Skin epidermis (tissue), 12 donors: Measurements from ENCODE around the gene SERINC4.

Experiments
- H3K27ac ChIP-seq, 21 experiments: fragments of 200-600 bp; sonication (generic) in 11 of 21; one replicate each; pipeline ENCODE4 v1.5.0; 2020; ENCODE audit warnings: mild to moderate bottlenecking in 3 of 21, inconsistent platforms in 2 of 21, moderate library complexity in 2 of 21
- H3K4me3 ChIP-seq, 7 experiments: fragments of 200-600 bp; sonication (generic) in 2 of 7; one replicate each; pipeline ENCODE4 v1.5.0; 2020; ENCODE audit warnings: inconsistent platforms in 2 of 7, mild to moderate bottlenecking in 2 of 7, moderate library complexity in 1 of 7

Gene SERINC4

GRCh38 chr15:43799209-43799944 lies 643 bp downstream of the SERINC4 start:
- Histone ChIP-seq H3K27ac (peak overlapping the region in 19 of 21 experiments; percentile 31 to 95 (median 87)), H3K4me3 (no peak overlapping the region)

- Histone ChIP-seq H3K4me3 (no peak overlapping the region), H3K27ac (no peak overlapping the region)
Measured at GRCh38 chr15:43796566-43796965, 3.5 kb downstream of the SERINC4 start.

- H3K27ac ChIP-seq, result no peak overlapping the region
- no peak overlapping the region for H3K4me3 ChIP-seq
Measured at GRCh38 chr15:43795997-43796396, 4.0 kb downstream of the SERINC4 start.

GRCh38 chr15:43795197-43795596 lies 4.8 kb downstream of the SERINC4 start:
- Histone ChIP-seq H3K4me3 (no peak overlapping the region), H3K27ac (peak overlapping the region in 3 of 21 experiments; percentile 16 to 100 (median 26))

GRCh38 chr15:43794269-43795037 lies 5.6 kb downstream of the SERINC4 start:
- Histone ChIP-seq H3K4me3 (no peak overlapping the region), H3K27ac (peak overlapping the region in 6 of 21 experiments; percentile 28 to 100 (median 98))

- Histone ChIP-seq H3K4me3 (peak overlapping the region; percentile 76 to 97 (median 88)), H3K27ac (peak overlapping the region in 19 of 21 experiments; percentile 6 to 100 (median 98))
Measured at GRCh38 chr15:43793647-43794046, 6.4 kb downstream of the SERINC4 start.

GRCh38 chr15:43792761-43793476 lies 7.1 kb downstream of the SERINC4 start:
- Histone ChIP-seq H3K4me3 (peak overlapping the region; percentile 76 to 97 (median 88)), H3K27ac (peak overlapping the region; percentile 90 to 100 (median 98))

GRCh38 chr15:43791993-43792760 lies 7.8 kb downstream of the SERINC4 start, which contains the start of gene SERF2:
TSS of gene SERF2 (plus strand) at chr15:43792320. CDS start at chr15:43792377, 57 bp downstream.
- H3K27ac ChIP-seq, result peak within 1 kb of the TSS; percentile 90 to 100 (median 98)

GRCh38 chr15:43789409-43789808 lies 10.6 kb downstream of the SERINC4 start:
- Histone ChIP-seq H3K4me3 (no peak overlapping the region), H3K27ac (no peak overlapping the region)

More at GRCh38 chr15:43791993-43792760, 7.8 kb downstream of the SERINC4 start, which contains the start of gene SERF2:
- H3K4me3 ChIP-seq, result peak within 1 kb of the TSS; percentile 76 to 97 (median 88)

- Histone ChIP-seq H3K4me3 (no peak overlapping the region), H3K27ac (no peak overlapping the region)
Measured at GRCh38 chr15:43779016-43779415, 21.0 kb downstream of the SERINC4 start.

GRCh38 chr15:43777267-43777914 lies 22.6 kb downstream of the SERINC4 start:
- Histone ChIP-seq H3K4me3 (peak overlapping the region; percentile 52 to 64 (median 56)), H3K27ac (peak overlapping the region in 20 of 21 experiments; percentile 37 to 93 (median 78))

- Histone ChIP-seq H3K27ac (peak within 1 kb of the TSS in 20 of 21 experiments; percentile 37 to 93 (median 78)), H3K4me3 (peak within 1 kb of the TSS; percentile 52 to 64 (median 56))
Measured at GRCh38 chr15:43776718-43777266, 23.2 kb downstream of the SERINC4 start, which contains the start of gene ELL3. TSS of gene ELL3 (minus strand) at chr15:43776966. CDS start at chr15:43776901, 65 bp downstream.

GRCh38 chr15:43776101-43776717 lies 23.8 kb downstream of the SERINC4 start:
- H3K27ac ChIP-seq, result peak overlapping the region in 19 of 21 experiments; percentile 37 to 93 (median 80)
- H3K4me3 ChIP-seq, result peak overlapping the region; percentile 52 to 64 (median 56)

- peak overlapping the region in 6 of 7 experiments; percentile 52 to 64 (median 58) for H3K4me3 ChIP-seq
- H3K27ac ChIP-seq, result peak overlapping the region in 15 of 21 experiments; percentile 4 to 93 (median 84)
Measured at GRCh38 chr15:43775411-43775965, 24.5 kb downstream of the SERINC4 start.

GRCh38 chr15:43774062-43774461 lies 26.0 kb downstream of the SERINC4 start:
- Histone ChIP-seq H3K4me3 (no peak overlapping the region), H3K27ac (peak overlapping the region in 2 of 21 experiments; percentile 14 to 40)

- H3K4me3 ChIP-seq, result no peak overlapping the region
- H3K27ac ChIP-seq, result peak overlapping the region in 3 of 21 experiments; percentile 28 to 71 (median 47)
Measured at GRCh38 chr15:43772624-43773023, 27.4 kb downstream of the SERINC4 start.

GRCh38 chr15:43771816-43772215 lies 28.2 kb downstream of the SERINC4 start:
- H3K27ac ChIP-seq, result peak overlapping the region in 6 of 21 experiments; percentile 17 to 71 (median 34)

More at GRCh38 chr15:43771816-43772215, 28.2 kb downstream of the SERINC4 start:
- no peak overlapping the region for H3K4me3 ChIP-seq
